ENCODE data around the gene TGFBRAP1.

Gene TGFBRAP1, protein sequence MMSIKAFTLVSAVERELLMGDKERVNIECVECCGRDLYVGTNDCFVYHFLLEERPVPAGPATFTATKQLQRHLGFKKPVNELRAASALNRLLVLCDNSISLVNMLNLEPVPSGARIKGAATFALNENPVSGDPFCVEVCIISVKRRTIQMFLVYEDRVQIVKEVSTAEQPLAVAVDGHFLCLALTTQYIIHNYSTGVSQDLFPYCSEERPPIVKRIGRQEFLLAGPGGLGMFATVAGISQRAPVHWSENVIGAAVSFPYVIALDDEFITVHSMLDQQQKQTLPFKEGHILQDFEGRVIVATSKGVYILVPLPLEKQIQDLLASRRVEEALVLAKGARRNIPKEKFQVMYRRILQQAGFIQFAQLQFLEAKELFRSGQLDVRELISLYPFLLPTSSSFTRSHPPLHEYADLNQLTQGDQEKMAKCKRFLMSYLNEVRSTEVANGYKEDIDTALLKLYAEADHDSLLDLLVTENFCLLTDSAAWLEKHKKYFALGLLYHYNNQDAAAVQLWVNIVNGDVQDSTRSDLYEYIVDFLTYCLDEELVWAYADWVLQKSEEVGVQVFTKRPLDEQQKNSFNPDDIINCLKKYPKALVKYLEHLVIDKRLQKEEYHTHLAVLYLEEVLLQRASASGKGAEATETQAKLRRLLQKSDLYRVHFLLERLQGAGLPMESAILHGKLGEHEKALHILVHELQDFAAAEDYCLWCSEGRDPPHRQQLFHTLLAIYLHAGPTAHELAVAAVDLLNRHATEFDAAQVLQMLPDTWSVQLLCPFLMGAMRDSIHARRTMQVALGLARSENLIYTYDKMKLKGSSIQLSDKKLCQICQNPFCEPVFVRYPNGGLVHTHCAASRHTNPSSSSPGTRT

DNA sequence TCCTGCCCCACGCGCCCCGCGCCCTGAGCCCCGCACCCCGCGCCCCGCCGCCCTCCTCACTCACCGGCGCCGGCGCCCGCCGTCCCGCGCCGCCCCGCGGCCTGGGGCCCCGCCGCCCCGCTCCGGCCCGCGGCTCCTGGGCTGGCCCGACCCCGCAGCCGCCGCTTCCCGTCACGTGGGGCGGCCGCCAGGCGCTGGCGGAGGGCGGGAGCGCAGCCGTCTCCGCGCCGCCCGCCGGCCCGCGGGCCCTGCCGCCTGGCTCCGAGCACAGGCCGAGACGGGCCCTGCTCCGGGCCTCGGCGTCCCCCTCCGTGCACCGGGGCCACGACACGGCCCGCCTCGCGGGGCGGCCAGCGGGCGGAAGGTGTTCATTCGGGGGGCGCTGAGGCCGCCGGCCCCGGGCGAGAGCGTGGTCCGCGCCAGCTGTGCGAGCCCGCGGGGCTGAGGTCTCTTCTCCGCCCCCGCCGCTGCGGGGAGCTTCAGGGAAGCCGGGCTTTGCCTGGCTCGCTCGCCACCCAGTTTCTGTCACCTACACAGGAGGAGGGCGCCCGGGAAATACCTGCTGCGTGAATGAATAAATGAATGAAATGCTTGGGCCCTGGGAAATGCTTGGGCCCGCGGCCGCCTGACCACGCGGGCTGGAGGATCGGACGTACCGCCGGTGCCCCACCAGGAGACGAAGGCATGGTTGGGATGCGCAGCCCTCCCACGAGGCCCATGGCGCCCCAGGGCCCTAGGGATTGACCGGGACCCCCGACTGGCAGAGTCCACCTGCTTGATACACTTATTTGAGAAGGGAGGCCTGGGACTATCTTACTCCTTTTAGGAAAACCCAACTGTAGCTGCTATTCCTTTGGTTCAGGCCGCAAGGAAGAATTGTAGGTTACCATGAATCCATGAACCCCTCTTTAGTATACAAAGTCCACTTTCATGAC, at the start of gene TGFBRAP1:
Gene TGFBRAP1 (minus strand): TSS at position 175 of the 935 bp plus-strand sequence. CDS start 21,434 bp downstream, outside the sequence.
- DNase-seq (ENCODE audit: low read depth in 2 of 2): peak; percentile 5 to 51

DNA sequence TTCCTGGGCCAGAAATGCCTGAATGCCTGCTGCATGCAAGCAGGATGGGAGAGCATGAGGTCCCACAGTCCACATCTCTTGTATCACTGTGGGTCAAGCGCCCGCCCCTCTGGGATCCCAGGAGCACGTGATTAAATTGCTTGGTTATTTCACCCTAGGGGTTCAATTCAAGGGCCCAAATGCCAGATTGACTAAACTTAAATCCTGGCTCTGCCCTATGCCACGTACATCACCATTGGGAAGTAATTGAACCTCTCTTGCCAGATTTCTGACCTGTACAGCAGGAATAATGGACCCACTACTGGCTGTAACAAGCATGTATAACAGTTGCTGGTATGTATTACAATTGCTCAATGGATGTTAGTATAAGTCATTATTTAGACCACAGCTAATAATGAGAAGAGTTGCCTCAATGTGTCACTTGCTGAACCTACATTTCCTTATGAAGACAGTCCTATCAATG, 49.4 kb upstream of the TGFBRAP1 start:
- no peak for DNase-seq (ENCODE audit: low read depth in 2 of 2)

DNA sequence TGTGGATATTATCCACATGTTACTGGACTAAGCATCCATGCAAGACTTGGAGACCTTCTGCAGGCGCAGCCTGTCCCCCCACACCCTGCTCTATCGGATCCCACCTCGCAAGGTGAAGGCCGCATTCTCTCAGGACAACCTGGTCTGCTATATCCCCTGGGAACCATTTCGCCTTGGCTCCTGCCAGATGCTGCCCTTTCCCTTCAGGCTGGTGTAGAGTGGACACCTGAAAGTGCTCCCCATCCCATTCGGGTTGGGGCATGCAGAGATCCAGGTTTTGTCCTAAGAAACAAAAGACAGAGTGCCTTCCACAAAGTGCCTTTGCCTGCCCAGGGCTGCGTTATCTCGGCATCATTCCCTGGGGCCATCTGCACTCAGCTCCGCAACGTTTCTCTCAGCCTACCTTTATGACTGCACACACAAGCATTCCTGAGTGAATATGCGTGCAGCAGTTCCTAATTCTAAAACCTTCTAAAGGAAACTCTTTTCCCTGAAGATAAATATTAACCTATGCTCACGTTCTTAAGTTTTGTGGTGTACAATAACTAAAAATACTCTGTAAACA, 48.8 kb upstream of the TGFBRAP1 start:
- no peak for DNase-seq (ENCODE audit: low read depth in 2 of 2)

DNA sequence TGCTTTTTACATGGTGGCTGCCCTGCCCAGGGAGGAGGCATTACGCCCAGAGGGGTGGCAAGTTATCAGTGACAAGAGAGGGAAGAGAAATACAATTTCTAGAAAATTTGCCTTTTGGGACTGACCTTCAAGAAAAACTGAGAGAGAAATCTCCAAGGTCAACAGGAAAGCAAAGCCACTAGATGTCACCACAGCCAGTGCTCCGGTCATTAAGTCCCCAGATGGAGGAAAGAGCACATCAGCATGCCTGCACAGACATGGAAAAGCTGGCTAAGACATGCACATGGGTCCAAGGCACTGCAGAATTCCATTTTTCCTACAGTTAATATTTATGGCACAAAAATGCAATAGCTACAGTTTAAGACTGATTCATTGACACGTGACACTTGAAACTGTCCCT, 48.3 kb upstream of the TGFBRAP1 start:
- no peak for DNase-seq (ENCODE audit: low read depth in 2 of 2)

DNA sequence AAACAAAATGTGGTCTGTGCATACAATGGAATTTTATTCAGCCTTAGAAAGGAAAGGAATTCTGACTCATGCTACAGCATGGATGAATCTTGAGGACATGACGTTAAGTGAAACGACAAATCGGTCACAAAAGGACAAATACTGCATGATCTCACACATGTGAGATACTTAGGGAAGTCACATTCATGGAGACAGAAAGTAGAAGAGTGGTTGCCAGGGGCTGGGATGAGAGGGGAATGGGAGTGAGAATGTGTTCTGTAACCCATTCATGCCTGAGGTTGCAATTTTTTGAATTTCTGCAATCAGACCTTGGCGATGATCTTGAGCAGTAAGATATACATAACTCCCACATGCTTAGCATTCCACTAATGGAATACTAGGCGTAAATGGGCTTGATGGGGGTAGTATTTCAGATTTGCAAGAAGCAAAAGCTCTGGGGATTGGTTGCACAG, 47.3 kb upstream of the TGFBRAP1 start:
- DNase-seq (ENCODE audit: low read depth in 2 of 2): no peak

DNA sequence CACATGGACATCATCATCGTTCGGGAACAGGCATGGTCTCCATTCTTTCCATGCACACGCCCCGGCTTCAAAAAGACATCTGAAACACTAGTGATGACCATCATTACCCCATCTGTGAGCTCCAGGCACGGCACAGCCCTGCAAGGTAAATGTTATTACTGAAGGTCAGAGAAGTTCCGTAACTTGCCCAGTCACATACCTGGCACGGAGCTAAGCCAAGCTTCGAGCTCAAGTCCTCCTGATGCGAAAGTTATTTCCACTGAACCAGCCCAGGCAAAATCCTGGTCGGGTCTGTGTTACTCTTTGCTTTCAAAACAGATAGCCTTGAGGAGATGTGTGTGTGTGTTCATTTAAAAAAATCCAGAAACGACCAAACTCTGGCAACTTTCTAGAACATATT, 46.5 kb upstream of the TGFBRAP1 start:
- no peak for DNase-seq (ENCODE audit: low read depth in 2 of 2)

DNA sequence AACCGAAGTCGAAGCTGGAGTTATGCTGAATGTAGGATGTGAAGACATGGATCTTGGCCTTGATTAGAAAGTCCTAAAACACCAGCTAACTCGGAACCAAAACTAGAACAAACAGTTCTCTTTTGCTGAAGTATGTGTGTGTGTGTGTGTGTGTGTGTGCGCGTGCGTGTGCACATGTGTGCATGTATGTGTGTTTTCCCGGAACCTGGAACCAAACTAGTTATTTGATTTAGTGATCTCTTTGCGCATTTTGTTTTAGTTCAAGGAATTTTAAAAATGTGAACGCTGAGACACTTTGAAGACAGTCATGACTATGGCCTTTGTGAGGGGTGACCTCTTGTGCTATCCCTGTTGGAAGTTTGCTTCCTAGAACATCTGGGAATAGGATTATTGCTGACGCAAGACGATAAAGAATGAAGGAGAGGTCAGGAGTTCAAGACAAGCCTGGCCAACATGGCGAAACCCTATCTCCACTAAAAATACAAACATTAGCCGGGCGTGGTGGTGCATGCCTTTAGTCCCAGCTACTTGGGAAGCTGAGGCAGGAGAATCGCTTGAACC, 45.5 kb upstream of the TGFBRAP1 start:
- DNase-seq (ENCODE audit: low read depth in 2 of 2): no peak

DNA sequence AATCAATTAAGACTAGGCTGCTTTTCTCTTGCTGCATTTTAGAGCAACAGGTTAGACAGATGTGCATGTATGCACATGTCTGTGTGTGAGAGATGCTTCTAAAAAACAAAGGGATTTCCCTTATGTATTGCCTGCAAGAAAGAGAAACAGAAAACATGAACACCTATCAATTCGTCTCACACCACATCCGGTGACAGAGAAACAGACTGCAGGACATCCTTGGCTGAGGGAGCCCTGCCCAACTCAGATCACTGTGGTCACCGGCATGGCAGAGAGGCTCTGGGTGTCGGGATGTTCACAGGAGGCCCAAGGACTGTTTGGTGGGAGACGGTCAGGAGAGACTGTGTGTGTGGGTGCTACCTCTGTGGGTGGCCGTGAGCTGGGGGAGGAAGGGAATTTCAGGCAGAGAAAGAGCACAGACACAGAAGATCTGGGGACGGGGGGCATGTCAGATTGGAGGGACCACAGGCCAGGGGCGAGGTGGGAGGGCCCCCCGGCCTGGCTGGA, 44.4 kb upstream of the TGFBRAP1 start:
- no peak for DNase-seq (ENCODE audit: low read depth in 2 of 2)

DNA sequence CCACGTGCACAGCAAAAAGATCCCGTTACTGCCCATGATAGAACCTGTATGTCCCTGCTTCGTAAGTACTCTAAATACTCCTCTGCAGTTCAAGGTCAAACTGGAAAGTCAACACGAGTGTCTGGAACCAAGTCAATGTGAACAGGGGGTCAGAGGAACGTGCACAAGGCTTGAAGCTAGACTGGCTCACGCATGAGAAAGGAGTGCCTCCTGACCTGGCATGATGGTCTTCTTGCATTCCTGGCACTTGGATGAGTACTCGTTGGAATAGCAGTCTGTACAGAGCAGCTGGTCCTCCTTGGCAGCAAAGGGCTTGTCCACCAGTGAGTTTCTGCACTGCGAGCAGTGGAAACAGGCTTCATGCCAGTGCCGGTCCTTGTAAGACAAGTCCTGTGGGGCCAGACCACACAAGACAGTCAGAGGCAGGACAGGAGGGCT, 43.8 kb upstream of the TGFBRAP1 start:
- DNase-seq (ENCODE audit: low read depth in 2 of 2): no peak

DNA sequence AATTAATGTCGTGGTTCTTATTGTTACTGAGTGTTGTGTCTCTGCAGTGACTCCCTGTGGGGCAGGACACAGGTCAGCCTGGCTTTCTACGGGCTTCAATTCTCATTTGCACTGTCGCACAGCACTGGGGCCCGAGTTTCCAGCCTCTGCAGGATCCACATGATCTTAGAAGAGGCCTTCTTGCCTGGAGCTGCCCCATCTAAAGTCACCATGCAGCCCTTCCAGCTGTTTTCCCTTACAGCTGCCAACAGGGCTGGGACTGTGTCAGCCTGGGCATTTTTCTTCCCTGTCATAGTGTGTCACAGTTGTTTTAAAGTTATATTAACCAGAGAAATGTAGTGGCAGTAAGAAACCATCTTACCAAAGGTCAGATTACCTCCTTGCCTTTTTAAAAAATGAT, 42.3 kb upstream of the TGFBRAP1 start:
- DNase-seq (ENCODE audit: low read depth in 2 of 2): no peak

DNA sequence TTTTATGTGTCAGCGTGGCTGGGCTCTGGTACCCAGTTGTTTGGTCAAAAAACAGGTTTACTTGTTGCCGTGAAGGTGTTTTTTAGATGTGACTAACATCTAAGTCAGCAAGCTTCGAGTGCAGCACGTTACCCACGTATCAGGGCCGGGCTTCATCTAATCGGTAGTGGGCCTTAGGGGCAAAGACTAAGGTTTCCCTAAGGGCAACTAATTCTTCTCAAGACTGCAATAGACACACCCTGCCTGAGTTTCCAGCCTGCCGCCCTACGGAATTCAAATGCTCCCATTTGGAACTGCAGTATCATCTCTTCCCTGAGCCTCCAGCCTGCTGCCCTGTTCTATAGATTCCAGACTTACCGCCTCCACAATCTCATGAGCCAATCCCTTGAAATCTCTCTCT, 41.6 kb upstream of the TGFBRAP1 start:
- DNase-seq (ENCODE audit: low read depth in 2 of 2): no peak

DNA sequence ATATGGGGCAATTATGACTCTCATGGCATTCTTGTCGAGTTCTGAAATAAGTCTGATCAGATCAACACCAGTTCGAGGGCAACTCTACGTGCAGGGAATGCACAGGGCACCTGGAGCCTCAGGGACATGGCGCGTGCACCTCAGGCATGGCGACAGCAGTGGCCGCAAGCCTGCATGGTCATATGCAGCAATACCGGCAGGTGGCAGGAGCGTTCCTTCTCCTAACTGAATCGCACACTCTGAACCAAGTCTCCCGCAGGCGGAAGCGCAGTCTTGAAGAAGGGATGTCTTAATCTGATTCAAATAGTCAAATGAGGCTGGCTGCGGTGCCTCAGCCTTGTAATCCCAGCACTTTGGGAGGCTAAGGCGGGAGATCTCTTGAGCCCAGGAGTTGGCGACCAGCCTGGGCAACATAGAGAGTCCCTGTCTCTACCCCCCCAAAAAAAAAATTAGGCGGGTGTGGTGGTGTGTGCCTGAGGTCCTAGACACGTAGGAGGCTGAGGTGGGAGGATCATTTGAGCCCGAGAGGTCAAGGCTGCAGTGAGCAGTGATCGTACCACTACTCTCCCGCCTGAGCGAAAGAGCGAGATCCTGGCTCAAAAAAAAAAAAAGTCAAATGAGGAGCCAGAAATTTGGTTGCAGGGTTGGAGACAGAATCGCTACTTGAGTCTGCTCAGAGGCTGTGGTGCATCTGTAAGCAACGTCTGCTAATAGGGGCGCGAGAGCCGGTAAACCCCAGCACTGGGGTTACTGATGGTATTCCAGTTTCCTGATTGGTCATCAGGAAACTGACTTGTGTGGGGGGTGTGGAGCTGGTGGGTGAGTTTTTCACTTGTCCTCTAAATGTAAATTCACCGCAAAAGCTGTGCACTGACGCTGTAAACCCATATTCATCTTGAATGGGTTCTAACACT, 40.5 kb upstream of the TGFBRAP1 start:
- peak; percentile 70 to 74 for DNase-seq (ENCODE audit: low read depth in 2 of 2)

DNA sequence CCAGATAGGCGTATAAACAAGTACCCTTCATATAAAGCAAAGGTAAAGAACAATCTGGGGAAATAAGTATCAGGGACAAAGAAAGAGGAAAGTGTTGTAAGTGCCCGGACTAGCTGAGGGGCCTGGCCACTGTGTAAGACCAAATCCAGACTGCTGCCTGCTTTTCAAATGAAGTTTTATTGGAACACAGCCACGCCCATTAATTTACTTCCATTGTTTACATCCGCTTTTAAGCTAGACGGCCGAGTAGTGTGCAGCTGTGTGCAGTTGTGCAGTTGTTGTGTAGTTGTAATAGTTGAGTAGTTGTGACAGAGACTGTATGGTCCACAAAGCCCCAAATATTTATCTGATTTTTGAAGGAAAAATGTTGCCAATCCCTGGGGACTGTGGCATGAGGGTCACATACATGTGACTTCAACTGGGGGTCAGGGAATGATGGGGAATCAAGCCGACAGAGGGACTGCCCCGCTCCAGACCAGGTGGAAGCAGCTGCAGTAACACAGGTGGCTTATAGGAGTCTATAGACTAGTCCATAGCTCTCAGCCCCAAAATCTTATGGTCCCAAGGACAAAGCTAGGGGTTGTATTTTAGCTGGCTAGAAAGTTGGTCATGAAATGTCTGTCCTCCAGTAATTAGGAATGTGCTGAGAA, 39.3 kb upstream of the TGFBRAP1 start:
- no peak for DNase-seq (ENCODE audit: low read depth in 2 of 2)

DNA sequence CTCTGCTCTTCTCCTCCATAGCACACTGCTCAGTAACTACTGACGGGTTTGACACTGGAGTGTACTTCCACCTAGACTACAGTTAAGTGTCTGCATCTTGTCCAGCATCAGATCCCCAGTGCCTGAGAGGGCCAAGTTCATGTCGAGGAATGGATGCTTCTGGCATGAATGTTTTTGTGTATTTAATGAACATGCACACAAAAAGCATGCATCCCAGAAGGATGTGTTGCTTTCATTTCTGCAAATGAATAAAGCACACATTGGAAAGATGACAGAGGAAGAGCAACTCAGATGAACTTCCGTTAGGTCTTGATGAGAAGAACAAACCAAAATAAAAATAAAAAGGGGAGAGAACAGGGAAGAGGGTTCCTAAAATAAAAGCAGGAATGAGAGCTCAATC, 35.7 kb upstream of the TGFBRAP1 start:
- DNase-seq (ENCODE audit: low read depth in 2 of 2): no peak

DNA sequence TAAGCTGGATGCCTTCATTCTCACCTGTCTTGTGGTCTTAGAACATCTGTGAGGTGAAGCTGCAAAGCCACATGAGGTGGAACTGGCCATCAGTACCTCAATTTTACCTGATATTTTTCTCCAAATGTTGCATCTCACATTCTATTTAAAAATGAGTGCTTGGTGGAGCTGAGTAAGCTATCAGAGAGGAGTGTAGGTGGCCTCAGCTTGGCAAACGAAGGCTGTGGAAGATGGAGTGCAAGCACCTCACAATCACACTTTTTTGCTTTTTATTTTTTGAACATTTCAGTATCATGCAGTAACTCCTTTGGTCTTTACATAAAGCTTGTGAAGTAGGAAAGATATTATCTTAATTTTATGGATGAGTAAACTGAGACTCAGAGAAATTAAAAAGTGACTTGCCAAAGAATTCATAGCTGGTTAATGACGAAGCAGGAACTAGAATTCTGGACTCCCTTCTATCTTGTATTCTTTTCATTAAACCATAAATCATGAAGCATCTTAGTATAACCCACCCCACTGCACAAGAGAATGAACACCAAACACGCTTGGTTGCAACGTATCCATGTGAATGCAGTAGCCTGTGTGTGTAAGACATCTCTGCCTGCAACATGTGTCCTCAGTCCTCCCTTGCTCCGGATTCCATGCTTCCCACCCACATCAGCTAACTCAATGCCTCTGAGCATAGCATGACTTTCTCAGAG, 35.1 kb upstream of the TGFBRAP1 start:
- DNase-seq (ENCODE audit: low read depth in 2 of 2): no peak

DNA sequence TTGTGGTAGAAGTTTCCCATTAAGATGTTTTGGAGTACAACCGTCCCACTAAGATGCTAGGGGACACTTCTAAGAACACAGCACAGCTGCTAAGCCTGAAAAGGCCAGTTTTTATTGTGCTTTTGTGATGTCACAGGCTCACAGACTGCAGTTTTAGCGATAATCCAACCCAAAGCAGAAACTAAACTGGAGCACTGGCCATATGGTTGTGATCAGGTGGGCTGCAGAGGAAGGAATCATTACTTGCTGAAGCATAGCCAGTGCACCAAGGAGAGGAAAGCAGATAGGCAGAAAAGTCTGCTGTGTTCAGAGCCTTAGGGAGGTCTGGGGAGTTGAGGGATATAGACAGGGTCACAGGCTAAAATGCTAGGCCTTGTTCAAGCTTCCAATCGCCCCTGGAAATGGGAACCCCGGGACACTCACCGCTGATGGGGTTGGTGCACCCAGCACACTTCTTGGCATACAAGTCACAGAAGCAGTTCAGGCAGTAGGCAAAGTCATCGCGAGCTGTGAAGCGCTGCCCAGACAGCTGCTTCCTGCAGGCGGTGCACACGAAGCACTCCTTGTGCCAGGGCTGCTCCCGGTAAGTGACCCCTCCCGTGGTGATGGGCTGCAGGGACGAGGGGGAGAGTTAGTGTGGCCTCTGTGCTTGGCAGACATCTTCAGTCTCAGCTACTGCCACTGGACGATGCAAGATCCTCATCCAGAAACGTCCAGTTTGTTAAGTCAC, 33.5 kb upstream of the TGFBRAP1 start:
- no peak for DNase-seq (ENCODE audit: low read depth in 2 of 2)

DNA sequence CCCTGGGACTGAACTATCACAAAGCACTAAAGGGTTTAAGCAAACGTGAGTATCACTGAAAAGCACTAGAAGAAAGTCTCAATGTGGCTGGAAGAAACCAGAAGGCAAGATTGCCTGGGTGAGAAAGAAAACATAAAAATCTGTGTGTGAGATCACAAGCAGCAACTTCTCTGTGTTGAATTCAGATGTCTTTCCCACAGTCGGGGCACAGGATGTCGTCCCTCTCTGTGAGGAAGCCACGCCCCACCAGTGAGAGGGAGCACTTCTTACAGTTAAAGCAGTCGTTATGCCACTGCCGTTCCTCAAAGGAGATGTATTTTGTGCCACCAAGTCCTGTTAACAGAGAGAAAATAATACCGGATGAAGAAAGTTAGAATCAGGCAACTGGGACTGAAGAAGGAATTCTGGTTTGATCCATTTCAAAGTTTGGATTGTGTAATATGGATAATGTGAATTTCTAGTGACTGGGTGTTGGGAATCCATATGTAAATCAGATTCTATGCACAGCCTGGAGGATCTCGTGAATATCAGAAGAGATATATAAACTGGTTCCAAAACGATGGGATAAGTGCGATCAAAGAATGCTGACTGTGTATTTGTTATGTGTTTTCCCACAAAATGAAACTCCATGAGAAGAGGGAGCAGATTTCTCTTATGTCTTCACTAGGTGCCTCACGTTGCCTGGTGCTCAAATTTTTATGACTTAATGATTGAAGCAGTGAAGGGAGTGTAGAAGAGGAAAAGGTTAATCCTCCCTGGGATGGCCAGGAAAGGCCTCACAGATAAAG, 31.8 kb upstream of the TGFBRAP1 start:
- DNase-seq (ENCODE audit: low read depth in 2 of 2): no peak

All from stimulated activated CD8-positive, alpha-beta memory T cell treated with anti-CD3 and anti-CD28 coated beads, Interleukin-7, amount 100 ng/mL, for 4 hours (primary cell).